Astrocyte (in vitro differentiated cells and primary cell): ENCODE results near the gene TENT4B. TPM values are rescaled to one million over a fixed set of nuclear protein-coding genes. Genes with fewer than 3 reads are reported as not detected.

ENCODE experiments used
- DNase-seq: peaks from one replicate; pipeline ENCODE4 v3.0.0-alpha.2; 2010; ENCODE audit warnings: low read depth
- FAIRE-seq: peaks from 2 replicates; lab custom pipeline; 2011; peaks lifted over from hg19 to GRCh38; lab: Jason Lieb, UNC
- H2AFZ ChIP-seq: 2 replicates; pipeline ENCODE4 v1.6.0; 2012; ENCODE audit warnings: low read depth, low read length, inconsistent platforms
- H3K27ac ChIP-seq: 2 replicates; pipeline ENCODE4 v1.5.1; 2011; ENCODE audit warnings: low read depth, low read length, inconsistent platforms
- H3K27me3 ChIP-seq: 2 replicates; pipeline ENCODE4 v1.6.0; 2011; ENCODE audit warnings: low read length, inconsistent platforms; ENCODE audit not compliant: insufficient read depth
- H3K36me3 ChIP-seq: 2 replicates; pipeline ENCODE4 v1.5.1; 2011; ENCODE audit warnings: low read length, inconsistent platforms; ENCODE audit not compliant: insufficient read depth
- H3K4me1 ChIP-seq: 2 replicates; pipeline ENCODE4 v1.5.1; 2011; ENCODE audit warnings: low read length, inconsistent platforms; ENCODE audit not compliant: insufficient read depth
- H3K4me2 ChIP-seq: 2 replicates; pipeline ENCODE4 v1.6.0; 2012; ENCODE audit warnings: low read length, inconsistent platforms
- H3K4me3 ChIP-seq: 2 replicates; pipeline ENCODE4 v1.5.1; 2011; ENCODE audit warnings: low read depth, mild to moderate bottlenecking, low read length, inconsistent platforms; ENCODE audit not compliant: insufficient read depth
- H3K79me2 ChIP-seq: 2 replicates; pipeline ENCODE4 v1.6.0; 2012; ENCODE audit warnings: mild to moderate bottlenecking, low read length, inconsistent platforms; ENCODE audit not compliant: insufficient read depth
- H3K9ac ChIP-seq: 2 replicates; pipeline ENCODE4 v1.6.0; 2012; ENCODE audit warnings: mild to moderate bottlenecking, low read length, inconsistent platforms
- H3K9me3 ChIP-seq: 2 replicates; pipeline ENCODE4 v1.5.1; 2012; ENCODE audit warnings: low read depth, mild to moderate bottlenecking, low read length, inconsistent platforms; ENCODE audit not compliant: insufficient read depth
- H4K20me1 ChIP-seq: 2 replicates; pipeline ENCODE4 v1.6.0; 2012; ENCODE audit warnings: low read length, inconsistent platforms; ENCODE audit not compliant: insufficient read depth
- H3K27ac Mint-ChIP-seq: one replicate; pipeline ENCODE4 v1.8.0; 2021; ENCODE audit warnings: mild to moderate bottlenecking, mixed read lengths; ENCODE audit not compliant: unreplicated experiment
- H3K27me3 Mint-ChIP-seq: one replicate; pipeline ENCODE4 v1.8.0; 2021; ENCODE audit warnings: low read depth, mixed read lengths; ENCODE audit not compliant: unreplicated experiment
- H3K36me3 Mint-ChIP-seq: one replicate; pipeline ENCODE4 v1.8.0; 2021; ENCODE audit warnings: low read depth, mixed read lengths; ENCODE audit not compliant: unreplicated experiment
- H3K4me1 Mint-ChIP-seq: one replicate; pipeline ENCODE4 v1.8.0; 2021; ENCODE audit warnings: low read depth, mixed read lengths; ENCODE audit not compliant: unreplicated experiment
- H3K4me3 Mint-ChIP-seq: one replicate; pipeline ENCODE4 v1.8.0; 2021; ENCODE audit warnings: mild to moderate bottlenecking, moderate library complexity, mixed read lengths; ENCODE audit not compliant: unreplicated experiment
- H3K9me3 Mint-ChIP-seq: one replicate; pipeline ENCODE4 v1.8.0; 2021; ENCODE audit warnings: mild to moderate bottlenecking, mixed read lengths; ENCODE audit not compliant: unreplicated experiment
- EZH2 ChIP-seq: IDR thresholded peaks from 2 replicates; pipeline ENCODE4 v1.6.1; 2012; ENCODE audit warnings: mild to moderate bottlenecking, low read length, inconsistent platforms; ENCODE audit not compliant: insufficient read depth
- total RNA-seq: library from RNA; stranded (reverse); gene quantifications from 2 replicates; pipeline ENCODE4 v1.2.1, GENCODE V29; 2021
- TF ChIP-seq, protein P1 (sequence below): IDR thresholded peaks from 2 replicates; pipeline ENCODE4 v1.5.1; 2011; ENCODE audit warnings: low read depth, mild to moderate bottlenecking, inconsistent platforms, low read length, moderate library complexity; ENCODE audit not compliant: insufficient read depth

TENT4B gene
- total RNA-seq, 1 donor from 2014 or later, result 17.0 TPM

DNA sequence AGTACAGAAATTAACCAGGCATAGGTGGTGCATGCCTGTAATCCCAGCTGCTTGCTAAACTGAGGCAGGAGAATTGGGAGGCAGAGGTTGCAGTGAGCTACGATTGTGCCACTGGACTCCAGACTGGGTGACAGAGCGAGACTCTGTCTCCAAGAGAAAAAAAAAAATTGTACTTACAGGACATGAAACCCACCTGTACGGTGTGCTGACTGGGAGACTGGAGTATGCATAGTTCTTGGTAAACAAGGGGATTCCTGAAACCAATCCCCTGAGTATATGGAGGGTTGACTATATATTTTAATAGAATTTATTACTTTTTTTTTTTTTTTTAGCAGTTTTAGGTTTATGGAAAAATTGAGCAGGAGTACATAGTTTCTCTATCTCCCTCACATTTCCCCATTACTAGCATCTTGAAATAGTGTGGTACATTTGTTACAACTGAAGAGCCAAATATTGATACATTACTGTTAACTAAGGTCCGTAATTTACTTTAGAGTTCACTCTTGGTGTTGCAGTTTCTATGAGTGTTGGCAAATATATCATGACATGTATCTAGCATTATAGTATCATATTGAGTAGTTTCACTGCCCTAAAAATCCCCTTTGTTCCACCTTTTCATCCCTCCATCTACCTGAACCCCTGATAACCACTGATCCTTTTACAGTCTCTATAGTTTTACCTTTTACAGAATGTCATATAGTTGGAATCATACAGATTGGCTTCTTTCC is 19.3 kb downstream of the TENT4B start:
- Histone ChIP-seq H3K9ac (no peak overlapping the region), H3K9me3 (no peaks in the 10 kb centered on the region), H3K27me3 (no peaks in the 10 kb centered on the region), H3K4me3 (no peak overlapping the region), H3K36me3 (no peaks in the 10 kb centered on the region), H3K4me2 (no peak overlapping the region), H3K79me2 (peaks cover 74% of the 10 kb centered on the region), H2AFZ (no peak overlapping the region), H4K20me1 (peaks cover 55% of the 10 kb centered on the region), H3K27ac (no peak overlapping the region), H3K4me1 (peaks cover 3% of the 10 kb centered on the region)
- no peak overlapping the region for H3K4me3 Mint-ChIP-seq
- H3K27ac Mint-ChIP-seq, result no peak overlapping the region
- DNase-seq (no peak), FAIRE-seq (no peak)
- peaks cover 7% of the 10 kb centered on the region for H3K4me1 Mint-ChIP-seq
- H3K9me3 Mint-ChIP-seq, result no peaks in the 10 kb centered on the region
- peaks cover 1% of the 10 kb centered on the region for H3K36me3 Mint-ChIP-seq
- no peaks in the 10 kb centered on the region for H3K27me3 Mint-ChIP-seq
- TF ChIP-seq, protein P1, sequence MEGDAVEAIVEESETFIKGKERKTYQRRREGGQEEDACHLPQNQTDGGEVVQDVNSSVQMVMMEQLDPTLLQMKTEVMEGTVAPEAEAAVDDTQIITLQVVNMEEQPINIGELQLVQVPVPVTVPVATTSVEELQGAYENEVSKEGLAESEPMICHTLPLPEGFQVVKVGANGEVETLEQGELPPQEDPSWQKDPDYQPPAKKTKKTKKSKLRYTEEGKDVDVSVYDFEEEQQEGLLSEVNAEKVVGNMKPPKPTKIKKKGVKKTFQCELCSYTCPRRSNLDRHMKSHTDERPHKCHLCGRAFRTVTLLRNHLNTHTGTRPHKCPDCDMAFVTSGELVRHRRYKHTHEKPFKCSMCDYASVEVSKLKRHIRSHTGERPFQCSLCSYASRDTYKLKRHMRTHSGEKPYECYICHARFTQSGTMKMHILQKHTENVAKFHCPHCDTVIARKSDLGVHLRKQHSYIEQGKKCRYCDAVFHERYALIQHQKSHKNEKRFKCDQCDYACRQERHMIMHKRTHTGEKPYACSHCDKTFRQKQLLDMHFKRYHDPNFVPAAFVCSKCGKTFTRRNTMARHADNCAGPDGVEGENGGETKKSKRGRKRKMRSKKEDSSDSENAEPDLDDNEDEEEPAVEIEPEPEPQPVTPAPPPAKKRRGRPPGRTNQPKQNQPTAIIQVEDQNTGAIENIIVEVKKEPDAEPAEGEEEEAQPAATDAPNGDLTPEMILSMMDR, result no peak
- TF ChIP-seq EZH2, result no peak

DNA sequence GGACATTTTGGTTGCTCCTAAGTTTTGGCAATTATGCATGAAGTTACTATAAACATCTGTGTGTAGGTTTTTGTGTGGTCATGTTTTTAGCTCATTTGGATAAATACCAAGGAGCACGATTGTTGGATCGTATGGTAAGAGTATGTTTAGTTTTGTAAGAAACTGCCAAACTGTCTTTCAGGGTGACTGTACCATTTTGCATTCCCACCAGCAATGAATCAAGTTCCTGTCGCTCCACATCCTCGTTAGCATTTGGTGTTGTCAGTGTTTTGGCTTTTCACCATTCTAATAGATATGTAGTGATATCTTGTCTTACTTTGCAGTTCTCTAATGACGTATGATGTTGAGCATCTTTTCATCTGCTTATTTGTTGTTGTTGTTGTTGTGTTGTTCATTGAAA is 20.2 kb downstream of the TENT4B start:
- TF ChIP-seq EZH2, result no peak
- TF ChIP-seq, protein P1, result no peak
- Histone ChIP-seq H3K9me3 (no peaks in the 10 kb centered on the region), H3K4me3 (no peak overlapping the region), H3K27me3 (no peaks in the 10 kb centered on the region), H3K27ac (no peak overlapping the region), H3K36me3 (no peaks in the 10 kb centered on the region), H3K79me2 (peaks cover 75% of the 10 kb centered on the region), H3K4me2 (no peak overlapping the region), H2AFZ (no peak overlapping the region), H4K20me1 (peaks cover 50% of the 10 kb centered on the region), H3K9ac (no peak overlapping the region), H3K4me1 (no peaks in the 10 kb centered on the region)
- FAIRE-seq, result no peak
- Mint-ChIP-seq H3K27ac (no peak overlapping the region), H3K36me3 (peaks cover 1% of the 10 kb centered on the region), H3K4me1 (peaks cover 4% of the 10 kb centered on the region), H3K9me3 (no peaks in the 10 kb centered on the region), H3K4me3 (no peak overlapping the region), H3K27me3 (no peaks in the 10 kb centered on the region)
- no peak for DNase-seq

DNA sequence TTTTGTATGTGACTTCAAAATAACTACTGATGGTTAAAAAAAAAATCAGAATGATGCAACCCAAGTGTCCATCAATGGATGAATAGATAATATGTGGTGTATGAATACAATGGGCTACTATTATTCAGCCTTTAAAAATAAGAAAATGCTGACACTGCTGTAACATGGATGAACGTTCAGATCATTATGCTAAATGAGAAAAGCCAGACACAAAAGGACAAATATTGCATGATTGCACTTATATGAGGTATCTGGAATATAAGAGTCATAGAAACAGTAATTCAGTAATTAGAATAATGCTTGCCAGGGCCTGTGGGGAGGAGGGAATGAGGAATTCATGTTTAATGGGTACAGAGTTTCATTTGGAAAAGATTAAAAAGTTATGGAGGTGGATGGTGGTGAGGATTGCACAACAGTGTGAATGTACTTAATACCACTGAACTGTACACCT is 25.4 kb downstream of the TENT4B start:
- no peaks in the 10 kb centered on the region for H3K27me3 ChIP-seq
- H2AFZ ChIP-seq, result no peak overlapping the region
- peaks cover 68% of the 10 kb centered on the region for H3K79me2 ChIP-seq
- TF ChIP-seq, protein P1, result no peak
- no peak for TF ChIP-seq EZH2
- DNase-seq, result no peak
- no peaks in the 10 kb centered on the region for H3K36me3 ChIP-seq
- H3K4me2 ChIP-seq, result no peak overlapping the region
- peaks cover 20% of the 10 kb centered on the region for H4K20me1 ChIP-seq
- H3K27me3 Mint-ChIP-seq, result no peaks in the 10 kb centered on the region
- no peak overlapping the region for H3K27ac ChIP-seq
- H3K36me3 Mint-ChIP-seq, result peaks cover 1% of the 10 kb centered on the region
- H3K27ac Mint-ChIP-seq, result no peak overlapping the region
- no peaks in the 10 kb centered on the region for H3K9me3 Mint-ChIP-seq
- no peak for FAIRE-seq
- no peak overlapping the region for H3K4me3 Mint-ChIP-seq
- H3K4me3 ChIP-seq, result no peak overlapping the region
- H3K9ac ChIP-seq, result no peak overlapping the region
- H3K4me1 ChIP-seq, result peaks cover 2% of the 10 kb centered on the region
- no peaks in the 10 kb centered on the region for H3K9me3 ChIP-seq
- H3K4me1 Mint-ChIP-seq, result peaks cover 5% of the 10 kb centered on the region
